ENCODE measurements around the gene ETFRF1. TPM values are rescaled to one million over a fixed set of nuclear protein-coding genes. Genes with fewer than 3 reads are reported as not detected.
A peak's percentile ranks its signal among the peaks of the same experiment; 100 is the strongest.

Gene ETFRF1
- total and polyA plus RNA-seq, 2 experiments from 2014 or later, result 23.3 to 39.3 TPM

DNA sequence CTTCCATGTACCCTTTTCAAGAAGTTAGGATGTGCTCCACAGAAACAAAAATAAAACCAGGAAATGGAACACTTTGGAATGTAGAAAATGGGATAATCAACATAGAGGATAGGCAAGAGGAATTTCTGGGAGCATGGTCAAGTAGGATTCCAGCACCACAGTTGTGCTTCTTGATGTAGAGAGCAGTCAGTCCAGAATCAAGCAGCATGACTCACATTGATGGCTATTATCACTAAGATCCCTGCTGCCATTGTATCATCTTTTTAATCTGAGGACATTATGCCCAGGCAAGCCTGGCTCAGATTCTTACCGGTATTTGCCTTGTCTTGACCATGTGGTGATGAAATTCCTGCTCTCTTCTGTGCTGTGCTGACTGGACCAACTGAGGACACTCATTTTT, 5.7 kb downstream of the ETFRF1 start:
- Histone ChIP-seq H3K4me2 (ENCODE audit: unreplicated experiment) (no peak overlapping the region), H3K79me2 (ENCODE audit: insufficient read depth) (peaks cover 16% of the 10 kb centered on the region), H3K27ac (peak overlapping the region; percentile 1; the same call in 1 of the 2 replicates), H3K4me1 (ENCODE audit: insufficient read depth) (peaks cover 14% of the 10 kb centered on the region; the same call in 1 of the 2 replicates), H2AFZ (no peak overlapping the region), H3K4me3 (no peak overlapping the region), H4K20me1 (ENCODE audit: insufficient read depth) (no peaks in the 10 kb centered on the region), H3K9ac (no peak overlapping the region), H3K9me2 (ENCODE audit: insufficient read depth) (no peaks in the 10 kb centered on the region), H3K9me3 (ENCODE audit: low read depth) (no peaks in the 10 kb centered on the region), H3F3A (ENCODE audit: insufficient read depth) (peaks cover 21% of the 10 kb centered on the region), H3K27me3 (replicated peaks; ENCODE audit: insufficient read depth) (no peaks in the 10 kb centered on the region), H3K36me3 (ENCODE audit: low read depth) (peaks cover 6% of the 10 kb centered on the region; the same call in 1 of the 2 replicates)
- DNase-seq, result peak; percentile 39
- in situ Hi-C loops (cut with MboI), result no loop called here
- TF ChIP-seq EZH2phosphoT487 (IDR thresholded peaks at IDR 0.05; ENCODE audit: insufficient read depth, low read depth) (no peak), EZH2 (IDR thresholded peaks at IDR 0.05; ENCODE audit: insufficient read depth, poor library complexity, severe bottlenecking) (no peak)
- 97 to 100% methylated on average over 1 of the region's 1 CpG for WGBS, 2 experiments (ENCODE audit: low coverage in 1 of 2, low lambda C conversion rate in 2 of 2, missing lambda C conversion rate in 2 of 2)

DNA sequence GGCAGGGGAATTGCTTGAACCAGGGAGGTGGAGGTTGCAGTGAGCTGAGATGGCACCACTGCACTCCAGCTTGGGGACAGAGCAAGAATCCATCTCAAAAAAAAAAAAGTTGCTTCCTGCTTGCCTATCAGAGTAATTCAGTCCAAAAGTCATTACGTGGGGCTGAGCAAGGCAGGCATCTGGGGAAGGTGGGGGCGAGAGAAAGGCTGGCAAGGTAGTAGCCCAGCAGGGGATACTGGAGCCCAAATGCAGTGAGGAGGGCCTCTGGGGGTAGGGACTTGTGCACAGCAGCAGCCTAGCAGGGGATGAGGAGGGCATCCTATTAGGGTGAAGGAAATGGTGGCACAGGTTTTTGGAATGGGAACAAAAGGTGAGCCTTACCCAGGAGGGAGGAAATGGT, 7.1 kb downstream of the ETFRF1 start:
- 100% methylated on average over 2 of the region's 2 CpGs for WGBS, 2 experiments (ENCODE audit: low coverage in 1 of 2, low lambda C conversion rate in 2 of 2, missing lambda C conversion rate in 2 of 2)
- no peaks in the 10 kb centered on the region for H3K9me3 ChIP-seq (ENCODE audit: low read depth)
- no peaks in the 10 kb centered on the region for H3K9me2 ChIP-seq (ENCODE audit: insufficient read depth)
- H4K20me1 ChIP-seq (ENCODE audit: insufficient read depth), result no peaks in the 10 kb centered on the region
- no peak overlapping the region for H3K4me2 ChIP-seq (ENCODE audit: unreplicated experiment)
- no peaks in the 10 kb centered on the region for H3K27me3 ChIP-seq (replicated peaks; ENCODE audit: insufficient read depth)
- H3F3A ChIP-seq (ENCODE audit: insufficient read depth), result peaks cover 16% of the 10 kb centered on the region
- no peak overlapping the region for H3K9ac ChIP-seq
- 0 out of 2 replicates have a peak, but pooled peaks cover 2% of the 10 kb centered on the region for H3K79me2 ChIP-seq (ENCODE audit: insufficient read depth)
- no peak overlapping the region for H3K27ac ChIP-seq
- no peak overlapping the region for H3K4me3 ChIP-seq
- H2AFZ ChIP-seq, result no peak overlapping the region
- H3K36me3 ChIP-seq (ENCODE audit: low read depth), result peaks cover 12% of the 10 kb centered on the region
- no peak for TF ChIP-seq EZH2 (IDR thresholded peaks at IDR 0.05; ENCODE audit: insufficient read depth, poor library complexity, severe bottlenecking)
- TF ChIP-seq EZH2phosphoT487 (IDR thresholded peaks at IDR 0.05; ENCODE audit: insufficient read depth, low read depth), result no peak
- in situ Hi-C loops (cut with MboI), result no loop called here
- H3K4me1 ChIP-seq (ENCODE audit: insufficient read depth), result peaks cover 9% of the 10 kb centered on the region; the same call in 1 of the 2 replicates
- DNase-seq, result no peak

DNA sequence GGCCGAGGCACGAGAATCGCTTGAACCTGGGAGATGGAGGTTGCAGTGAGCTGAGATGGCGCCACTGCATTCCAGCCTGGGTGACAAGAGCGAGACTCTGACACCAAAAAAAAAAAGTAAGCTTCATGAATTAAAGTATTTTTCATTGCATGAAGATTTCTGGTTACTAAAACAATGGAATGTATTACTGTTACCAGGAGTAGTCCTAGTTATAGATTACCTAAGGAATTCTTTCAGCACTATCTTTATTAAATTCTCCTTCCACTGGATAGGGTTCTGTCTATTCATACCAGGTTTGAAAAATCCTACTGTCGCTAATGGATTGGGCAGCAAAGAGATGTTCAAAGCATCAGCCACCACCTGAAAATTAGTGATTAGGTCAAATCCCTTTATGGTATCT, 12.4 kb downstream of the ETFRF1 start:
- H3K27ac ChIP-seq, result no peak overlapping the region
- 98 to 100% methylated on average over 6 of the region's 6 CpGs for WGBS, 2 experiments (ENCODE audit: low coverage in 1 of 2, low lambda C conversion rate in 2 of 2, missing lambda C conversion rate in 2 of 2)
- no peak overlapping the region for H3K9ac ChIP-seq
- H3F3A ChIP-seq (ENCODE audit: insufficient read depth), result no peaks in the 10 kb centered on the region
- 0 out of 2 replicates have a peak, but pooled peaks cover 8% of the 10 kb centered on the region for H3K79me2 ChIP-seq (ENCODE audit: insufficient read depth)
- no peaks in the 10 kb centered on the region for H4K20me1 ChIP-seq (ENCODE audit: insufficient read depth)
- H2AFZ ChIP-seq, result no peak overlapping the region
- H3K27me3 ChIP-seq (replicated peaks; ENCODE audit: insufficient read depth), result no peaks in the 10 kb centered on the region
- TF ChIP-seq EZH2 (IDR thresholded peaks at IDR 0.05; ENCODE audit: insufficient read depth, poor library complexity, severe bottlenecking), result no peak
- no peak for TF ChIP-seq EZH2phosphoT487 (IDR thresholded peaks at IDR 0.05; ENCODE audit: insufficient read depth, low read depth)
- no peak overlapping the region for H3K4me2 ChIP-seq (ENCODE audit: unreplicated experiment)
- no peaks in the 10 kb centered on the region for H3K4me1 ChIP-seq (ENCODE audit: insufficient read depth)
- H3K4me3 ChIP-seq, result no peak overlapping the region
- in situ Hi-C loops (cut with MboI), result no loop called here
- DNase-seq, result no peak
- H3K9me2 ChIP-seq (ENCODE audit: insufficient read depth), result no peaks in the 10 kb centered on the region
- H3K9me3 ChIP-seq (ENCODE audit: low read depth), result no peaks in the 10 kb centered on the region
- peaks cover 38% of the 10 kb centered on the region for H3K36me3 ChIP-seq (ENCODE audit: low read depth)

DNA sequence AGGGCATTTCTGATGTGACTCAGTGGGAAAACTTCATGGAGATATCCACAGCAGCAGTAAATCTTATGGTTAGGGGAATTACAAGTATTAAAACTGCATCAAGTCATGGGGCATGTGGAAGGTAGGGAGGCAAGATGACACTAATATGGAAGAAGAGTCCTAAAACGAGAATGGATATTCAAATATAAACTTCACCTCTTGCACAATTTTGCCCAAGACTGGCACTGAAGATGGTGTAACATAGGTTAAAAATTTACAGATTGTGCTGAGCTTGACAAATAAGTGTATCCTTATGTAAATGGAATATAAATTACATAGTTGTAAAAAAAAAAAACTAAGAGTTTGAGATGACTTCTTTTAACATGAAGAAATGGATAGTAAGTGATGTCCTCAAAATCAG, 12.8 kb downstream of the ETFRF1 start:
- Histone ChIP-seq H3K4me1 (ENCODE audit: insufficient read depth) (no peaks in the 10 kb centered on the region), H3K36me3 (ENCODE audit: low read depth) (peaks cover 38% of the 10 kb centered on the region), H3F3A (ENCODE audit: insufficient read depth) (no peaks in the 10 kb centered on the region), H3K79me2 (ENCODE audit: insufficient read depth) (0 out of 2 replicates have a peak, but pooled peaks cover 8% of the 10 kb centered on the region), H3K4me2 (ENCODE audit: unreplicated experiment) (no peak overlapping the region), H3K9me2 (ENCODE audit: insufficient read depth) (no peaks in the 10 kb centered on the region), H2AFZ (no peak overlapping the region), H4K20me1 (ENCODE audit: insufficient read depth) (no peaks in the 10 kb centered on the region), H3K27me3 (replicated peaks; ENCODE audit: insufficient read depth) (no peaks in the 10 kb centered on the region), H3K9me3 (ENCODE audit: low read depth) (no peaks in the 10 kb centered on the region), H3K4me3 (no peak overlapping the region), H3K27ac (no peak overlapping the region), H3K9ac (no peak overlapping the region)
- DNase-seq, result no peak
- WGBS, 2 experiments (ENCODE audit: low coverage in 1 of 2, low lambda C conversion rate in 2 of 2, missing lambda C conversion rate in 2 of 2), result 61 to 65% methylated on average over 1 of the region's 1 CpG
- no peak for TF ChIP-seq EZH2phosphoT487 (IDR thresholded peaks at IDR 0.05; ENCODE audit: insufficient read depth, low read depth)
- TF ChIP-seq EZH2 (IDR thresholded peaks at IDR 0.05; ENCODE audit: insufficient read depth, poor library complexity, severe bottlenecking), result no peak
- in situ Hi-C loops (cut with MboI), result no loop called here

DNA sequence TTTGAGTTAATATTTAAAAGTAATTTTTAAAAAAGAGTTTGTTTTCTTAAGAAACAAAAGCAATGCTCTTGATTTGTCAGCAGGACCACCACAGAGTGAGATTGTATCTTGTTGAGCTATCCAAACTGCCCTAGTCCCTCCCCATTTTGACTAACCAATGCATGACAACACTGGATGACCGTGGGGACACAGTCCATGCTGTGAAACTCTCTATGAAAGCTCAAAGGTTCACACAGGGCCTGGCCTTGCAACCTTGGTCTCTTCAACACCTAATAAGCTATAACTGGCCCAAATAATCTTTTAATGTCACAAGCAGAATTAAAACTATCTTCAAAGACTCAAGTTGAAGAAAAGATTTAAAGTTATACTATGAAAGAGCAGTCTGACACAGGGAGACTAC, 13.5 kb downstream of the ETFRF1 start:
- Histone ChIP-seq H3K4me3 (no peak overlapping the region), H3K4me2 (ENCODE audit: unreplicated experiment) (no peak overlapping the region), H3K4me1 (ENCODE audit: insufficient read depth) (no peaks in the 10 kb centered on the region), H3K27me3 (replicated peaks; ENCODE audit: insufficient read depth) (no peaks in the 10 kb centered on the region), H3F3A (ENCODE audit: insufficient read depth) (no peaks in the 10 kb centered on the region), H3K9me3 (ENCODE audit: low read depth) (no peaks in the 10 kb centered on the region), H3K79me2 (ENCODE audit: insufficient read depth) (peaks cover 9% of the 10 kb centered on the region), H4K20me1 (ENCODE audit: insufficient read depth) (no peaks in the 10 kb centered on the region), H3K36me3 (ENCODE audit: low read depth) (peaks cover 38% of the 10 kb centered on the region), H2AFZ (no peak overlapping the region), H3K9ac (no peak overlapping the region), H3K9me2 (ENCODE audit: insufficient read depth) (no peaks in the 10 kb centered on the region), H3K27ac (0 out of 2 replicates have a peak overlapping the region, but pooled peaks have one; percentile 20)
- no peak for DNase-seq
- WGBS, 2 experiments (ENCODE audit: low coverage in 1 of 2, low lambda C conversion rate in 2 of 2, missing lambda C conversion rate in 2 of 2), result 59 to 65% methylated on average over 1 of the region's 1 CpG
- in situ Hi-C loops (cut with MboI), result no loop called here
- TF ChIP-seq EZH2 (IDR thresholded peaks at IDR 0.05; ENCODE audit: insufficient read depth, poor library complexity, severe bottlenecking) (no peak), EZH2phosphoT487 (IDR thresholded peaks at IDR 0.05; ENCODE audit: insufficient read depth, low read depth) (no peak)

All from GM23248 (cell line).